HepG2 (cell line): ENCODE data around the gene HOXA10.

Experiments
- DNMT3B ChIP-seq: conservative IDR thresholded peaks from 2 replicates; pipeline ENCODE4 v1.6.1; 2016; ENCODE audit warnings: missing biosample characterization, control low read depth
- IKZF1 ChIP-seq: fragments of 450-650 bp; IDR thresholded peaks from 2 replicates; pipeline ENCODE4 v1.7.1; 2016
- MAFF ChIP-seq: IDR thresholded peaks from 2 replicates; pipeline ENCODE4 v1.6.1; 2011; ENCODE audit warnings: low read depth, low read length, improper control_type of control experiment
- SMAD1 ChIP-seq: sonication (generic); formaldehyde crosslinking; IDR thresholded peaks from 2 replicates; pipeline ENCODE4 v1.4.0; 2020; ENCODE audit warnings: missing genetic modification reagents, low read depth, mild to moderate bottlenecking, borderline replicate concordance
- ZBTB1 ChIP-seq: sonication (generic); formaldehyde crosslinking; IDR thresholded peaks from 2 replicates; pipeline ENCODE4 v1.4.0; 2020; ENCODE audit warnings: missing genetic modification reagents, borderline replicate concordance
- ZNF510 ChIP-seq: sonication (generic); formaldehyde crosslinking; IDR thresholded peaks from 2 replicates; pipeline ENCODE4 v1.4.0; 2020; ENCODE audit warnings: low read depth, mild to moderate bottlenecking, missing genetic modification reagents
- TF ChIP-seq, protein P1 (sequence below): sonication (generic); formaldehyde crosslinking; IDR thresholded peaks from 2 replicates; pipeline ENCODE4 v1.5.0; 2020; ENCODE audit warnings: mild to moderate bottlenecking, missing genetic modification reagents, moderate library complexity
- TF ChIP-seq, protein P2 (sequence below): sonication (generic); formaldehyde crosslinking; IDR thresholded peaks from 2 replicates; pipeline ENCODE4 v1.4.0; 2020; ENCODE audit warnings: missing genetic modification reagents

DNA sequence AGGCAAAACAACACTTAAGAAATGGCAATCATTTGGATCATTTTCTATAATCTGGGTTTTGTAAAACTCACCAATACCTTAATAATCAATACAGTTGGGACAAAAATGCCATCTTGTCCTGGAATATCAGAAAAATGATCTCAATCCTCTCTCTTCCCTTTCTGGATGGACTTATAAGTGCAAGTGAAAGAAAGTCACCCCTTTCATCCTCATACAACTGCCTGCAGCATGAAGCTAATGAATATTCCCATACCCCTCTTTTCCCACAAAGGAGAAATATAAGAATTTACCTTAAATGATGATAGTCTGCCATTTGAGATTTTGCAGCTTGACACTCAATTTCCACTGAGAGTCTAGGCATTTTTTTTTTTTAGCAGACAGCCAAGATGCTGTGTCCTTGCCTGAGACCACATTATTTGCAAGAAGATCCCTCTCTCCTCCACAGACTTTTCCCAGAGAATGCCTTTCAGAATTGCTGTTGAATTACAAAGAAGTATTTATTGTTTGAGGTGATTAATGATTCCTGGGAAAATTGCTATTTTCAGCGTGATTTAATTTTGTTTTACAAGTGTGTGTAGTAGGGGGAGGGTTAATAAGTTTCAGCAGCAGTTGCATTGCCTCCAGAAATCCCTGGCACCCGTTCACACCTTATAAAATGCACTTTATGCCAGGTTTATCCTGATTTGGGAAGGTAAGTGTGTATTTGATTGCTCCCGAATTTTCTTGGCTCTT lies 47.4 kb downstream of the HOXA10 start:
- TF ChIP-seq ZNF510 = no peak
- TF ChIP-seq MAFF = no peak
- TF ChIP-seq, protein P1, sequence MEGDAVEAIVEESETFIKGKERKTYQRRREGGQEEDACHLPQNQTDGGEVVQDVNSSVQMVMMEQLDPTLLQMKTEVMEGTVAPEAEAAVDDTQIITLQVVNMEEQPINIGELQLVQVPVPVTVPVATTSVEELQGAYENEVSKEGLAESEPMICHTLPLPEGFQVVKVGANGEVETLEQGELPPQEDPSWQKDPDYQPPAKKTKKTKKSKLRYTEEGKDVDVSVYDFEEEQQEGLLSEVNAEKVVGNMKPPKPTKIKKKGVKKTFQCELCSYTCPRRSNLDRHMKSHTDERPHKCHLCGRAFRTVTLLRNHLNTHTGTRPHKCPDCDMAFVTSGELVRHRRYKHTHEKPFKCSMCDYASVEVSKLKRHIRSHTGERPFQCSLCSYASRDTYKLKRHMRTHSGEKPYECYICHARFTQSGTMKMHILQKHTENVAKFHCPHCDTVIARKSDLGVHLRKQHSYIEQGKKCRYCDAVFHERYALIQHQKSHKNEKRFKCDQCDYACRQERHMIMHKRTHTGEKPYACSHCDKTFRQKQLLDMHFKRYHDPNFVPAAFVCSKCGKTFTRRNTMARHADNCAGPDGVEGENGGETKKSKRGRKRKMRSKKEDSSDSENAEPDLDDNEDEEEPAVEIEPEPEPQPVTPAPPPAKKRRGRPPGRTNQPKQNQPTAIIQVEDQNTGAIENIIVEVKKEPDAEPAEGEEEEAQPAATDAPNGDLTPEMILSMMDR (CRISPR knock-in tag) = no peak
- TF ChIP-seq SMAD1 = no peak
- TF ChIP-seq IKZF1 = no peak
- TF ChIP-seq ZBTB1 (CRISPR knock-in tag) = no peak
- no peak for TF ChIP-seq DNMT3B
- TF ChIP-seq, protein P2, sequence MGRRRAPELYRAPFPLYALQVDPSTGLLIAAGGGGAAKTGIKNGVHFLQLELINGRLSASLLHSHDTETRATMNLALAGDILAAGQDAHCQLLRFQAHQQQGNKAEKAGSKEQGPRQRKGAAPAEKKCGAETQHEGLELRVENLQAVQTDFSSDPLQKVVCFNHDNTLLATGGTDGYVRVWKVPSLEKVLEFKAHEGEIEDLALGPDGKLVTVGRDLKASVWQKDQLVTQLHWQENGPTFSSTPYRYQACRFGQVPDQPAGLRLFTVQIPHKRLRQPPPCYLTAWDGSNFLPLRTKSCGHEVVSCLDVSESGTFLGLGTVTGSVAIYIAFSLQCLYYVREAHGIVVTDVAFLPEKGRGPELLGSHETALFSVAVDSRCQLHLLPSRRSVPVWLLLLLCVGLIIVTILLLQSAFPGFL = no peak
